Measurements from ENCODE around the gene NUDT1. TPM values are rescaled to one million over a fixed set of nuclear protein-coding genes. Genes with fewer than 3 reads are reported as not detected.

NUDT1 gene
- total RNA-seq, 1 donor from 2014 or later = 19.2 TPM

DNA sequence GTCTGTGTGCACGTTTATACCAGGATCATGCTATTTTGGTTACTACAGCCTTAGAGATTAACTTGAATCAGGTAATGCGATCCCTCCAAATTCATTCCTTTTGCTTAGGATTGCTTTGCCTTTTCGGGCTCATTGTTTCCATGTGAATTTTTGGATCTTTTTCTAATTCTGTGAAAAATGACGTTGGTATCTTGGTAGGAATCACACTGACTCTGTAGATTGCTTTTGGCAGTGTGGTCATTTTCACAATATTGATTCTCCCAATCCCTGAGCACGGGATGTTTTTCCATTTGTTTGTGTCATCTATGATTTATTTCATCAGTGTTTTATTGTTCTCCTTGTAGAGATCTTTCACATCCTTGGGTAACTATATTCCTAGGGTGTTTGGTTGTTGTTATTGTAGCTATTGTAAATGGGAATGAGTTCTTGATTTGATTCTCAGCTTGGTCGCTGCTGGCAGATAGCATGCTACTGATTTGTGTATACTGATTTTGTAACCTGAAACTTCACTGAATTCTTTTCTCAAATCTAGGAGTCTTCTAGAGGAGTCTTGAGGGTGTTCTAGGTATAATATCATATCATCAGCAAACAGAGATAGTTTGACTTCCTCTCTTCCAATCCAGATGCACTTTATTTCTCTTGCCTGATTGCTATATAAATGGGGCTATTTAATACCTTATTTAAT is 54.1 kb downstream of the NUDT1 start:
- TF ChIP-seq, protein P1, sequence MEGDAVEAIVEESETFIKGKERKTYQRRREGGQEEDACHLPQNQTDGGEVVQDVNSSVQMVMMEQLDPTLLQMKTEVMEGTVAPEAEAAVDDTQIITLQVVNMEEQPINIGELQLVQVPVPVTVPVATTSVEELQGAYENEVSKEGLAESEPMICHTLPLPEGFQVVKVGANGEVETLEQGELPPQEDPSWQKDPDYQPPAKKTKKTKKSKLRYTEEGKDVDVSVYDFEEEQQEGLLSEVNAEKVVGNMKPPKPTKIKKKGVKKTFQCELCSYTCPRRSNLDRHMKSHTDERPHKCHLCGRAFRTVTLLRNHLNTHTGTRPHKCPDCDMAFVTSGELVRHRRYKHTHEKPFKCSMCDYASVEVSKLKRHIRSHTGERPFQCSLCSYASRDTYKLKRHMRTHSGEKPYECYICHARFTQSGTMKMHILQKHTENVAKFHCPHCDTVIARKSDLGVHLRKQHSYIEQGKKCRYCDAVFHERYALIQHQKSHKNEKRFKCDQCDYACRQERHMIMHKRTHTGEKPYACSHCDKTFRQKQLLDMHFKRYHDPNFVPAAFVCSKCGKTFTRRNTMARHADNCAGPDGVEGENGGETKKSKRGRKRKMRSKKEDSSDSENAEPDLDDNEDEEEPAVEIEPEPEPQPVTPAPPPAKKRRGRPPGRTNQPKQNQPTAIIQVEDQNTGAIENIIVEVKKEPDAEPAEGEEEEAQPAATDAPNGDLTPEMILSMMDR (IDR thresholded peaks at IDR 0.05; ENCODE audit: unreplicated experiment) = no peak
- Mint-ChIP-seq H3K4me1 (peaks cover 10% of the 10 kb centered on the region), H3K4me3 (no peak overlapping the region), H3K36me3 (peaks cover 5% of the 10 kb centered on the region), H3K27me3 (ENCODE audit: low read depth) (no peaks in the 10 kb centered on the region), H3K9me3 (no peaks in the 10 kb centered on the region), H3K27ac (peak overlapping the region; percentile 4)
- DNase-seq (ENCODE audit: low spot score in 2 of 2, unreplicated experiment in 2 of 2) = no peak

DNA sequence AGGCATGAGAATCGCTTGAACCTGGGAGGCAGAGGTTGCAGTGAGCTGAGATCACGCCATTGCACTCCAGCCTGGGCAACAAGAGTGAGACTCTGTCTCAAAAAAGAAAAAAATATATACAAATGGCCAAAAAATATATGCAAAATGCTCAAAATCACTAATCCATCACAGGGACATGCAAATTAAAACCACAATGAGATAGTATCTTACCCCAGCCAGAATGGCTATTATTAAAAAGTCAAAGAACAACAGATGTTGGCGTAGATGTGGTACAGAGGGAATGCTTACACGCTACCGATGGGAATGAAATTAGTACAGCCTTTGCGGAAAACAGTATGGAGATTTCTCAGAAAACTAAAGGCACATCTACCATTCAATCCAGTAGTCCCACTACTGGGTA is 54.8 kb downstream of the NUDT1 start:
- Mint-ChIP-seq H3K27ac (no peak overlapping the region), H3K4me3 (no peak overlapping the region), H3K9me3 (no peaks in the 10 kb centered on the region), H3K27me3 (ENCODE audit: low read depth) (no peaks in the 10 kb centered on the region), H3K36me3 (peaks cover 5% of the 10 kb centered on the region), H3K4me1 (peaks cover 14% of the 10 kb centered on the region)
- TF ChIP-seq, protein P1 (IDR thresholded peaks at IDR 0.05; ENCODE audit: unreplicated experiment) = no peak
- DNase-seq (ENCODE audit: low spot score in 2 of 2, unreplicated experiment in 2 of 2) = no peak

DNA sequence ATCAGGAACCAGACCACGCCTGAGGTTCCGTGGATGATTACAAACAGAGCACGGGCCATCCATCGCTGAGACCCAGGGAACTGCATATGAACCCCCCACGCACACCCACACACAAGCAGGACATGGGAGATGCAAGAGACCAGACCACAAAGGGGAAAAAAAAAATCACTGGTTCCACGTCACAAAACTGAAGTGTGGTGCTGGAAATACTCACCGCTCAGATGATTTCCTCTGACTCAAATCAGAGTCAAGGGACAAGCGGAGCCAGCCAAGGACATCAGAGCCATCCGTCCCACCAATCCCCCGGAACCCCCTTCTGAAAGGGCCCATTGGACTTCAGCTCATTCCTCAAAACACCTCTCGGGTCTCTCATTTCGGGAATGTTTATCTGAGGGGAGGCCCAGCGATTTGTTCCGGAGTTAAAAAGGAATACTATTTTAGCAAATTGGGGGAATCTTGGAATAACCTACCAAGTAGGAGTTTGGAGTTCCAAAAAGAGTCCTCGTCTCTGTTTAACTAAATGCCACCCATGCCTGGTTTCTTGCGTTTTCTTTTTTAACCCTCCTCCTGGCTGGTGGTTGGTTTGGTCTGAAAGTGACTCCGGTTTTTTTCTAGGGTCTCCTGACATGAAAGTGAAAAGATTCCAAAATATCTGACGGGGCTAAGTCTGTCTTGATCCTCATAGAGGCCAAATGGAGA is 57.3 kb downstream of the NUDT1 start:
- Mint-ChIP-seq H3K4me1 (peaks cover 15% of the 10 kb centered on the region), H3K27me3 (ENCODE audit: low read depth) (no peaks in the 10 kb centered on the region), H3K9me3 (no peaks in the 10 kb centered on the region), H3K36me3 (peaks cover 5% of the 10 kb centered on the region), H3K4me3 (no peak overlapping the region), H3K27ac (peak overlapping the region; percentile 19)
- DNase-seq (ENCODE audit: low spot score in 2 of 2, unreplicated experiment in 2 of 2) = no peak
- TF ChIP-seq, protein P1 (IDR thresholded peaks at IDR 0.05; ENCODE audit: unreplicated experiment) = no peak

DNA sequence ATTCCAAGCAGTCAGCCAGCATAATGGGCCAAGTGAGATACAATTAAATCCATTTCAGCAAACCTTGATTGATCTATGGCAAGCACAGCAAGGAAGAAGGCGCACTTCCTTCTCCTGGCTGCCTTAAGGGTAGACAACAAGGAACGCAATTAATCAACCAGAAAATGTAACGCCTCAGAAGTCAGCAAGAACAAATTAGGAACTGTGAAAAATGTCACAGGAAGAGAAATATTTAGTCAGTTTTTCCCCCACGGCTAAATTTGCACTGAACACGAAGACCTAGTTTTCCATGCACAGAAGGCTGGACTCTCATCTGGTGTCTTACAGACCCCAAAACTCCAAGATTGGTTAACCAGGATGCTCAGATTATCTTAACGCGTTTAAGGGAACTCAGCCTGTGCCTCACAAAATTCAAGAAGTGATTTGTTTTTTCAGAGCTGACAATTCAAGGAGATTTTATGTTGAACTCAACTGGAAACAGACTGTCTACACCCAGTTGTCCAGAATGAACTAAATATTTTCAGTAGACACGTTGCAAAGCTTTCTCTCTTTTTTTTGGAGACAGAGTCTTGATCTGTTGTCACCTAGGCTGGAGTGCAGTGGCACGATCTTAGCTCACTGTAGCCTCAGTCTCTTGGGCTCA is 58.0 kb downstream of the NUDT1 start:
- Mint-ChIP-seq H3K9me3 (no peaks in the 10 kb centered on the region), H3K36me3 (peaks cover 8% of the 10 kb centered on the region), H3K4me3 (no peak overlapping the region), H3K27me3 (ENCODE audit: low read depth) (no peaks in the 10 kb centered on the region), H3K27ac (peak overlapping the region; percentile 19), H3K4me1 (peaks cover 21% of the 10 kb centered on the region)
- no peak for DNase-seq (ENCODE audit: low spot score in 2 of 2, unreplicated experiment in 2 of 2)
- TF ChIP-seq, protein P1 (IDR thresholded peaks at IDR 0.05; ENCODE audit: unreplicated experiment) = no peak

Small RNA genes within 50 kb of the gene (microRNA-seq; reads per million reads assigned to microRNA genes)
- not detected for gene MIR6836

Other genes with a start within 250 kb of the NUDT1 start
- 39.0 to 45.0 TPM (median 41.2 TPM) in 3 replicates for gene MAD1L1, start 9.3 kb upstream of the NUDT1 start, total RNA-seq
- 25.2 to 26.1 TPM (median 25.3 TPM) in 3 replicates for gene MRM2, start within 50 bp of the NUDT1 start, total RNA-seq
- 35.3 to 42.6 TPM (median 41.2 TPM) in 3 replicates for gene SNX8, start 72.2 kb downstream of the NUDT1 start, total RNA-seq
- gene EIF3B, start 112.6 kb downstream of the NUDT1 start, total RNA-seq = 198 to 200 TPM (median 199 TPM) in 3 replicates
- gene CHST12, start 161.4 kb downstream of the NUDT1 start, total RNA-seq = 20.0 to 22.4 TPM (median 20.4 TPM) in 3 replicates
- gene GRIFIN, start 234.2 kb downstream of the NUDT1 start, total RNA-seq = not detected in 3 replicates